Nephron (organoid): ENCODE data around the gene ZC3H12A.
A peak's percentile ranks its signal among the peaks of the same experiment; 100 is the strongest.

Experiments
- H3K27ac Mint-ChIP-seq, 3 experiments: 2 replicates each; pipeline ENCODE4 v1.8.0; 2020; ENCODE audit warnings: mixed read lengths in 3 of 3, mild to moderate bottlenecking in 2 of 3, moderate library complexity in 1 of 3
- H3K27me3 Mint-ChIP-seq: 2 replicates; pipeline ENCODE4 v1.8.0; 2021; ENCODE audit warnings: low read depth, mild to moderate bottlenecking, moderate library complexity, mixed read lengths
- H3K36me3 Mint-ChIP-seq: 2 replicates; pipeline ENCODE4 v1.8.0; 2020; ENCODE audit warnings: low read depth, mixed read lengths
- H3K4me1 Mint-ChIP-seq: 2 replicates; pipeline ENCODE4 v1.8.0; 2020; ENCODE audit warnings: mixed read lengths
- H3K4me3 Mint-ChIP-seq, 3 experiments: 2 replicates each; pipeline ENCODE4 v1.8.0; 2020; ENCODE audit warnings: mild to moderate bottlenecking in 3 of 3, mixed read lengths in 3 of 3, moderate library complexity in 2 of 3
- H3K9me3 Mint-ChIP-seq: 2 replicates; pipeline ENCODE4 v1.8.0; 2020; ENCODE audit warnings: mixed read lengths
- TF ChIP-seq, protein P1 (sequence below), 3 experiments: fragments of 200-600 bp; sonication (generic); IDR thresholded peaks; one replicate each; pipeline ENCODE4 v1.5.0; 2021; ENCODE audit warnings: antibody characterized with exemption in 3 of 3; ENCODE audit not compliant: unreplicated experiment in 3 of 3

ZC3H12A gene

DNA sequence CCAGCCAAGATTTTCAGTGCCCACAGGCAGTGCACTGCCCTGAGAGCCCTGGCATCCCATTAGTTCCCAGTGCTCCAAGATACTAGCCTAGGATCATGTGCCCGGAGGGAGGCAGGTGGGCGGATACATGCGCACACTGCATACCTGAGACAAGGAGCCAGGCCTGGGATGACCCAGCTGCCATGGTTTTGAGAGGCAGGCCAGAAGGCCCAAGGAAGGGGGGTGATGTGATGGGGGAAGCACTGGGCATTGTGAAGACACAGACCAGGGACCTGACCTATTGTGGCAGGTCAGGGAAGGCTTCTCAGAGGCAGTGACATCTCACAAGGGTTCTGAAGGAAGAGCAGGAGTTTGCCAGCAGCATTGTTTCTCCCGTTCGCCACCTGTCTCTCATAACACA lies 3.6 kb downstream of the ZC3H12A start:
- TF ChIP-seq, protein P1, sequence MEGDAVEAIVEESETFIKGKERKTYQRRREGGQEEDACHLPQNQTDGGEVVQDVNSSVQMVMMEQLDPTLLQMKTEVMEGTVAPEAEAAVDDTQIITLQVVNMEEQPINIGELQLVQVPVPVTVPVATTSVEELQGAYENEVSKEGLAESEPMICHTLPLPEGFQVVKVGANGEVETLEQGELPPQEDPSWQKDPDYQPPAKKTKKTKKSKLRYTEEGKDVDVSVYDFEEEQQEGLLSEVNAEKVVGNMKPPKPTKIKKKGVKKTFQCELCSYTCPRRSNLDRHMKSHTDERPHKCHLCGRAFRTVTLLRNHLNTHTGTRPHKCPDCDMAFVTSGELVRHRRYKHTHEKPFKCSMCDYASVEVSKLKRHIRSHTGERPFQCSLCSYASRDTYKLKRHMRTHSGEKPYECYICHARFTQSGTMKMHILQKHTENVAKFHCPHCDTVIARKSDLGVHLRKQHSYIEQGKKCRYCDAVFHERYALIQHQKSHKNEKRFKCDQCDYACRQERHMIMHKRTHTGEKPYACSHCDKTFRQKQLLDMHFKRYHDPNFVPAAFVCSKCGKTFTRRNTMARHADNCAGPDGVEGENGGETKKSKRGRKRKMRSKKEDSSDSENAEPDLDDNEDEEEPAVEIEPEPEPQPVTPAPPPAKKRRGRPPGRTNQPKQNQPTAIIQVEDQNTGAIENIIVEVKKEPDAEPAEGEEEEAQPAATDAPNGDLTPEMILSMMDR (IDR thresholded peaks at IDR 0.05; ENCODE audit: unreplicated experiment in 3 of 3) = no peak
- H3K36me3 Mint-ChIP-seq = peaks cover 12% of the 10 kb centered on the region
- H3K27ac Mint-ChIP-seq = peak overlapping the region in 2 of 3 experiments; percentile 28 to 65
- no peaks in the 10 kb centered on the region for H3K9me3 Mint-ChIP-seq
- peak overlapping the region; percentile 48 to 68 (median 58) for H3K4me3 Mint-ChIP-seq
- peaks cover 28% of the 10 kb centered on the region for H3K4me1 Mint-ChIP-seq
- peaks cover 11% of the 10 kb centered on the region for H3K27me3 Mint-ChIP-seq

DNA sequence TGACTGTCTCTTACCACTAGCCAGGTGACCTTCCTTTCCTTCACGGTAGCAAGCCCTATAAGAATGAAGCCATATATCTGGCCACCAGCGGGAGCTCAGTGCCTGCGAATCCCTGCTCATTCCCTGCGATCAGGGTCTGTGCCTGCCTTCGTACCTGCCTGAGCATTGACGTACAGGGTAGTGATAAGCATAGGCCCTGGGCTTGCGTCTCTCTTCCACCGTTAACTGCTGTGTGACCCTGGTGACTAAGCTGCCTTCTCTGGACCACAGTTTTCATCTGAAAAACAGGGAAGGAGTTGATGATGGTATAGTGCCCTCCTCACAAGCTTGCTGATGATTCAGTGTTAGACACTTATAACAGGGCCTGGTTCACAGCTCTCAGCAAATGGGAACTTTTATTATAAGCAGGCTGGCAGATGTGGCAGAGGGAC lies 4.1 kb downstream of the ZC3H12A start:
- TF ChIP-seq, protein P1 (IDR thresholded peaks at IDR 0.05; ENCODE audit: unreplicated experiment in 3 of 3) = no peak
- no peaks in the 10 kb centered on the region for H3K9me3 Mint-ChIP-seq
- H3K27me3 Mint-ChIP-seq = peaks cover 5% of the 10 kb centered on the region

DNA sequence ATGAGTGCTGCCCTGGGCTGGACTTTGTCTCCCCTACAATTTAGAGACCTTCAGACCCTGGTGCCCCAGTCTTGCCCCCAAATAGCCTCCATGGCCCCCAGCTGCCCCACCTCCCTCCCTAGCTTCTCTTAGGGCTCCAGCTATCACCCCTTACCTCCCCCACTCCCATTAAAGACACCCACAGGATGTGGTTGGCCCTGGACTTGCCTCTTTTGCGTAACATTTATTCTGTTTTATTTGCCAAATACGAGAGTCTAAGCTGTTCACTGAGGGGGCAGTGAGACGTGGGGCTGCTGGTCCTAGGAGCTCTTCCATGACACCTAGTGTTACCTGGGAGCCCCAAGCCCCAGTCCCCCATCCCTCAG lies 4.5 kb downstream of the ZC3H12A start:
- Mint-ChIP-seq H3K9me3 (no peaks in the 10 kb centered on the region), H3K4me1 (peaks cover 19% of the 10 kb centered on the region), H3K4me3 (peak overlapping the region in 2 of 3 experiments; percentile 19 to 25), H3K27ac (peak overlapping the region in 2 of 3 experiments; percentile 54 to 94), H3K36me3 (peaks cover 12% of the 10 kb centered on the region), H3K27me3 (peaks cover 1% of the 10 kb centered on the region)
- TF ChIP-seq, protein P1 (IDR thresholded peaks at IDR 0.05; ENCODE audit: unreplicated experiment in 3 of 3) = no peak

More for the DNA sequence above, 4.1 kb downstream of the ZC3H12A start:
- Mint-ChIP-seq H3K36me3 (peaks cover 12% of the 10 kb centered on the region), H3K4me3 (peak overlapping the region in 2 of 3 experiments; percentile 23 to 68), H3K4me1 (peaks cover 23% of the 10 kb centered on the region), H3K27ac (peak overlapping the region in 1 of 3 experiments; percentile 94)

DNA sequence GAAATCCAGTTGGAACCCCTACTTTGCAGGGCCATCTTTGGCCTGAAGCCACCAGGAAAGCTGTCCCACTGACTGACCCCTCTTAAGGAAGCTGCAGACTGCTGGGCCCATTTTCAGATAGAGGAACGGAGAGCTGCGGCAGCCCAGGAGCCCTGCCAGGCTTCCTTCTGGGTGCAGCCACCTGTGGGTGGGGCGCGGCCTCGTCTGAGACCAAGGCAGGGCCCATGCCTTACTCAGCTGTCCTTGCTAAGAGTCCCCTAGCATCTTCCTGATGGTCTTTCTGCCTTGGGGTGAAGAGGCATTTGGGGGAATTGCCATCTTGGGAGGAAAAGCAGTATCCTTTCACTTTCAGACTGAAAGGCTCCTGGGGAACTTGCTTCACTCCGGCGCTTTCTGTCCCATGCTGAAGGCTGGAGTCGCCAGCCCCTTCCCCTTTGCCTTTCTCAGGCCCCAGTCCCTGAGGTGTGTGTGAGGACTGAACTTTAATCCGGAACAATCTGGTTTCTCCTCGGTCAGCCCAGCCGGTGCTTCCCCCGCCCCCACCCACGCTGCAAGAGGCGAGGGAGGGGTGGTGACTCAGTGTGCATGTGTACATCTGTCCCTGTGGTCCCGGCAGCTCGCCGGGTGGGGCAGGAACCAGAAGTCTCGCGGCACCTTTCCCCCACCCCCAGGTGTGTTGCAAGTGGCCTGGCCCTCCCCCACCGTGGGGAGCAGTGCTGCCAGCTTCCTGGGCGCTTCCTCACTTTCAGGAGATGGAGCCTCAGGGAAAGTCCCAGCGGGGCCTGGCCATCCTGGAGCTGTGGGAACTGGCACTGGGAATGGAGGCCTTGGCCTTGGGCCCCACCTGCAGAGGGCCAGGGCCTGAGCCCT lies 5.1 kb downstream of the ZC3H12A start:
- Mint-ChIP-seq H3K4me1 (peaks cover 17% of the 10 kb centered on the region), H3K9me3 (no peaks in the 10 kb centered on the region), H3K27me3 (no peaks in the 10 kb centered on the region), H3K4me3 (peak overlapping the region in 2 of 3 experiments; percentile 38 to 44), H3K36me3 (peaks cover 12% of the 10 kb centered on the region), H3K27ac (peak overlapping the region; percentile 29 to 94 (median 83))
- TF ChIP-seq, protein P1 (IDR thresholded peaks at IDR 0.05; ENCODE audit: unreplicated experiment in 3 of 3) = no peak

DNA sequence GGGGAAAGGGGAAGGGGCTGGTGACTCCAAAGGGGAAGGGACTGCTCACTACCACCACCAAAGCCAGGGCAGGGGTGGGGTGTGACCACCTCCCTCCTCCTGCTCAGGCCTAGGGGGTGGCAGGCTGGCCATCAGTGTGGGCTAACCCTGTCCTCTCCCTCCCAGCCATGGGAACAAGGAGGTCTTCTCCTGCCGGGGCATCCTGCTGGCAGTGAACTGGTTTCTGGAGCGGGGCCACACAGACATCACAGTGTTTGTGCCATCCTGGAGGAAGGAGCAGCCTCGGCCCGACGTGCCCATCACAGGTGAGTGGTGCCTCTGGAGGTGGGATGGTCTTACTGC lies 5.7 kb downstream of the ZC3H12A start:
- TF ChIP-seq, protein P1 (IDR thresholded peaks at IDR 0.05; ENCODE audit: unreplicated experiment in 3 of 3) = no peak
- Mint-ChIP-seq H3K36me3 (peaks cover 12% of the 10 kb centered on the region), H3K27me3 (no peaks in the 10 kb centered on the region), H3K27ac (no peak overlapping the region), H3K9me3 (no peaks in the 10 kb centered on the region), H3K4me3 (no peak overlapping the region), H3K4me1 (peaks cover 15% of the 10 kb centered on the region)
